Endometrial microvascular endothelial cells (primary cell): ENCODE data around the gene AP2B1. TPM values are rescaled to one million over a fixed set of nuclear protein-coding genes. Genes with fewer than 3 reads are reported as not detected.

Source experiments
- in situ Hi-C: cut with HindIII; loops from 2 replicates; pipeline ENCODE4 v1.10.0; 2017; ENCODE audit warnings: low sequenced_read_pairs, low pct_unique_long_range_greater_than_20kb; ENCODE audit errors: inconsistent ontology term
- total RNA-seq: library from RNA; depleted of rRNA; stranded (reverse); fragments of >200 nt; gene quantifications from one replicate; pipeline ENCODE4 v1.2.3, GENCODE V29; 2015; ENCODE audit errors: inconsistent ontology term

Gene AP2B1
- total RNA-seq, 1 donor from 2014 or later: 115 TPM

DNA sequence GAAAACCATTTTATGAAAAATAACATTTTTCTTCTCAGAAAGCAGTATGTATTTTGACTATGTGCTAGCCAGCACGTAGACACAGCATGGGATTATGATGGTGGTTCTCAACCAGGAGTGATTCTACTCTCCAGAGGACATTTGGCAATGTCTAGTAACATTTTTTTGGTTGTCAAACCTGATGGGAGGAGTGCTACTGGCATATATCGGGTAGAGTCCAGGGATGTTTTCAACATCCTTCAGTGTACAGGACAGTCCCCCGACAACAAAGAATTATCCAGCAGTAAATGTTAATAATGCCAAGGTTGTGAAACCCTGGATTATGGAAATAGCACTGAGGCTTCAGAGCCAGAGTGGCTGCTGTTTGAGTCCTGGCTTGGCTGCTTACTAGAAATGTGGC is 27.7 kb downstream of the AP2B1 start:
- in situ Hi-C loops: no loop called here

DNA sequence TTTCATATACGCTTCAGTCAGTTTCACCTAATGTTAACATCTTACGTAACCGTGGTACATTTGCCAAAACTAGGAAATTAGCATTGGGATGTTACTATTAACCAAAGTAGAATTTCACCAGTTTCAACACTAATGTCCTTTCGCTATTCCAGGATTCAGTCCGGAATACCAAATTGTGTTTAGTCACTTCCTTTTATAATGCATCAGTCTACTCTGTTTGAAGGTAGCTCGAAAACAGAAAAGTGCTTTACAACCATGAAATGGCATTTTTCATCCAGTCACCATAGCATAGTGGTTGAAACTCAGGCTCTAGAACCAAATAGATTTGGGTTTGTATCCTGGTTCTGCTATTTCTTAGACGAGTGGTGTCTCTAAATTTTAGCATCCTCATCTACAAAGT is 29.4 kb downstream of the AP2B1 start:
- in situ Hi-C loops: no loop called here

DNA sequence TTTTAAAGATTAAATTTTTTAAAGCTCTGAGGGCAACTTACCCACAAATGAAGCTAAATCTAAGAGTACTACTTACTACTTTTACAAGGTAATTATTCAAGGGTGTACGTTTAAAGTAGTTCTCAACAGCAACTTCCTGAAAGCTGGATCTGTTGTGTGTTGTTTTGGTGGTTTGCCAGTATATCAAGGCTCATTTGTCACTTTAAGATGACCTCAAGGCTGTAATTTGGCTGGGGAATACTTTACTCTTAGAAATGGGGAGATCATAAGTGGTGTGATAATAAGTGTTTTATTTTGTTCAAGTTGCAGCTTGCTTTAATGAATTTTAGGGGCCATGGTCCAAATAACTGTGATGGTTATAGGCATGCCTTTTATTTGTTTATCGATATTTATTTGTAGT is 30.4 kb downstream of the AP2B1 start:
- in situ Hi-C loops: no loop called here

DNA sequence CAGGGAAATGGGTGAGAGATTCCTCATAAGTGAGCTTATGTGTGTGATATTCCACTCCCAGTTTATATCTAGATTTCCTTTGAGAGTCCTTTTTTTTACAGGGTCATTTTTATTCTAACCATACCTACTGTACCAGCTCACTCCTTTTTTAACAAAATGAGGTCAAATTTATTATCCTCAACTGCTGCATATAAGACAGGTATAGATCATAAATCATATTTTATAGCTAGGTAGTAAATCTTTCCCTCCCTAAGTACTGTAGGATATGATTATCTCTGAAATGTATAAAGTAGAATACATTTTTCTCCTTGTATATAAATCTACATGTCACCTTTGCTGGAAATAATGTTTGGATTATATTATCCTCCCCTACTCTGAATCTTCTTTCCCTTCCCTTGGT is 31.5 kb downstream of the AP2B1 start:
- in situ Hi-C loops: no loop called here

DNA sequence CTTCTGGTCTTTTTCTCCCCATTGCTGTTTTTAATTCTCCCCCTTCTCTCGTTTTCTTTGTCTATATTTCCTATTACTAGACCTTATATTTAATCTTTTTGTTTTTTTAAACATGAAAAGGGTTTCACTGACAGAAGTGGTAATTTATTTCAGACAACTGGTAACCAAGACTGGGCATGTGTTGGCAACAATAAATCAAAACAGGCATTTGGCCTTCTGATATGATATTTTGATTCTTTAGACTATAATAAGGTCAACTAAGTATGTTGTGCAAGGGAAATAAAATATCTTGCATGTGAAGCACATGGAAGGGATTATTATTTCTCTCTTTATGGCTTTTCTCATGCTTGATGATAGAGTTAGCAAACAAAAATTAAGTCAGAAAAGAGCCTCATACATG is 34.6 kb downstream of the AP2B1 start:
- in situ Hi-C loops: no loop called here

DNA sequence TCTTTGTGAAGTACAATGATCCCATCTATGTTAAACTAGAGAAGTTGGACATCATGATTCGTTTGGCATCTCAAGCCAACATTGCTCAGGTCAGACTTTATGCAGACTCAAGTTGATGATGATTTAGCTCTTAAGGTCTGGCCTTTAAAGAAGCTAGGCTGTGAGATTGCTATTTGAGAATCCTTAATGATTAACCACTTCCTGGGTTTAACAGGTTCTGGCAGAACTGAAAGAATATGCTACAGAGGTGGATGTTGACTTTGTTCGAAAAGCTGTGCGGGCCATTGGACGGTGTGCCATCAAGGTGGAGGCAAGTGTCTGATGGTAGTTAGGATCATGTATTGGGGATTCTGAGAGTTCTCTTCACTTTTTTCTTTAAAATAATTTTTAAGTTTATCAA is 40.3 kb downstream of the AP2B1 start:
- in situ Hi-C loops: no loop called here

DNA sequence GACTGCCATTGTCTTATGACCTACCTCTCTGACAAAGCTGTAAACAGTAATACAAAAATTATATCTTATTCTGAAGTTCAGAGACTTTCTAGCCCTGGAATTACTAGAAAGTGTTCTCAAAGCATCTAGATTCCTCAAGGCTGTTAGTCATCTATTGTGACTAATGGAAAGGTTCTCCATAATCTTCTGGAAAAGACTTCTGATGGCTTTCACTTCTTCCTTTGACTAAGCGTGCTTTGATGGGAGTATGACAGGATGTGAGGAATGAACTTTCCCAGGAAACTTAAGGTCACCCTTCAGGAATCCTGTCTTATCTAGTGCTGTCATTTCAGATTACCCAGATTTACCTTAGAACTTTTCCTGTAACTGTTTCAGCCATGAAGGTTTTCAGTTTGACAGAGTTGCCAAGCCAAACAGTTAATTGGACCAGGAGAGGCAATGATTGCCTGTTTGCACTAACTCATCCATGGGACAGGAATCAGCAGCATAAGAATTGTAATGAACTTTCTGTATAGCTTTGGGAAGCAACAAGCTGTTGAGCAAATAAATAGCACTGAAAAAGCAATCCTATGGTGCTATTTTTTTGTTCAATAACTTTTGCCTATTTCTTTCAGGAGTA is 43.5 kb downstream of the AP2B1 start:
- in situ Hi-C loops: no loop called here

DNA sequence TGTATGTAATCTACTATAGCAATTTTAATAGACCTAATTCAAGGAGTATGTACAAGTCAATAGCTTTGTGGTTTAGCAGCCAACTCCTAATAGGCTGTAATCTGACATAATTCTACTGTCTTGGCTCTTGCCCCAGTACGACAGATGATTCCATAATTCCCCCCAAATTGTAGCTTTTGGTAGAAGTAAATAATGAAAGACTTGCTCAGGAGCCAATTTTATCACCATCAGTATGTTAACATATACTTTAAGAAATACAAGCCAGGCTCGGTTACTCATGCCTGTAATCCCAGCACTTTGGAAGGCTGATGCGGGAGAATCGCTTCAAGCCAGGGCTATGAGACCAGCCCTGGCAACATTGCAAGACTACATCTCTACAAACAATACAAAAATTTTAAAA is 53.9 kb downstream of the AP2B1 start:
- in situ Hi-C loops: no loop called here

DNA sequence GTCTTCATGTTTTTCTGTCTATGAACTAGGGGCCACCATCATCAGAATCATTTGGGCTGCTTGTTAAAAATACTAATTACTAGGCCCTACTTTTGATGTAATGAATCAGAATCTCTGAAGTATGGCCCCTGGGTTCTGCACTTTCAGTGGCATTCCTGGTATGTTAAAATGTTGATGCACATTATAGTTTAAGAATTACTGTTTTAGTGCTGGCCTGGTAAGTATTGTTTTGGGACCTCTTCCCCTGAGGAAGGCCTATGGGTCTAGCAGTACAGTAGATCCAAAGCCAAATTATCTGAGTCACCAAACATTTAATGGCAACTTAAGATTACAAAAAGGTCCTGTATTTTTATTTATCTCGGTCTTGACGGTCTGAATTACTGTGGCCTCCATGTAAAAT is 58.8 kb downstream of the AP2B1 start:
- in situ Hi-C loops: no loop called here

DNA sequence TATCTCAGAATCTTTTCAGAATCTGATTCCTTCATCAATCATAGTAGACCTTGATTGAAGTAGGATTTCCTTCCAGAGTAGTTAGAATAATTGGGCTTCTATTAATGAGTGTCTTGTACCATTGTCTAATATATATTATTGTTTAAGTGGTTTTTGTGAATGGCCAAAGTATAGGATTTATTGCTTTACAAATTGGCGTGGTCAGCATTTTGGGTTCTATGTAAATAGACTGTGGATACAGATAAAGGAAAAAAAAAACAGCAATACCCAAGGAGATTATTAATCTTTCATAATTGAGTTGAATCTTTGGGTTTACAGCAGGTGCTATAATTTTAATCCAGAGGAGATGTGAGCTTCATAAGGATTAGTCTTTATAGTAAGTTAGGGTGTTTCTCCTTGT is 64.3 kb downstream of the AP2B1 start:
- in situ Hi-C loops: no loop called here

DNA sequence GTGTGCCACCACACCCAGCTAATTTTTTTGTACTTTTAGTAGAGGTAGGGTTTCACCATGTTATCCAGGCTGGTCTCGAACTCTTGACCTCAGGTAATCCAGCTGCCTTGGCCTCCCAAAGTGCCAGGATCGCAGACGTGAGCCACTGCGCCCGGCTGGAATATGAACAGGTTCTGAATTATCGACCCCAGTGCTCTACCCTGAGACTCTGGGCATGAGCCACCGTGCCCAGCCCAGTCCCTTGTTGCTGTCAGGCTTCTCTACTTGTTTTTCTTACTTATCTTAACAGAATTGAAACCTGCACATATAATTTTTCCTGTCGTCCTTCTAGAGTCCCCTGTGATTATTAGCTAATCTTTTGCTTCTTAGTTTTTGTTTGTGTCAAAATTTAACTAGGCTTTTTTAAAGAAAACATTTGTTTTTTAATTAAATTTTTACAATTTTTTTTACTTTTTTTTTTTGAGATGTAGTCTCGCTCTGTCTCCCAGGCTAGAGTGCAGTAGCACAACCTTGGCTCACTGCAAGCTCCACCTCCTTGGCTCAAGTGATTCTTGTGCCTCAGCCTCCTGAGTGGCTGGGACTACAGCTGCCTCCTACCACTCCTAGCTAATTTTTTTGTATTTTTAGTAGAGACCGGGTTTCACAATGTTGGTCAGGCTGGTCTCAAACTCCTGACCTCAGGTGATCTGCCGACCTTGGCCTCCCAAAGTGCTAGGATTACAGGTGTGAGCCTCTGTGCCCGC is 66.7 kb downstream of the AP2B1 start:
- in situ Hi-C loops: no loop called here

DNA sequence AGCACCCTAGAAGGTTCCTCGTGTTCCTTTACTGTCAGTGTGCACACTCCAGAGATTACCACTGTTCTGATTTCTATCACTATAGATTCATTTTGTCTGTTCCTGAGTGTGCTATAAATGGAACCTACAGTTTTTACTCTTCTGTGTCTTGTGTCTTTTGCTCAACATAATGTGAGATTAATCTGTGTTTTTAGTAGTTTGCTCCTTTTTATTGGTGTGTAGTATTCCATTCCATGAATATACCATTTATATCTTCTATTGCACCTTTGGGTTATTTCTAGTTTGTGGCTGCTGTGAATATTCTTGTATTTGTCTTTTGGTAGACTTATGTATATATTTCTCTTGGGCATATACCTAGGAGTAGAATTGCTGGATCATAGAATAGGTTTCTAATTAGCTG is 68.2 kb downstream of the AP2B1 start:
- in situ Hi-C loops: no loop called here

DNA sequence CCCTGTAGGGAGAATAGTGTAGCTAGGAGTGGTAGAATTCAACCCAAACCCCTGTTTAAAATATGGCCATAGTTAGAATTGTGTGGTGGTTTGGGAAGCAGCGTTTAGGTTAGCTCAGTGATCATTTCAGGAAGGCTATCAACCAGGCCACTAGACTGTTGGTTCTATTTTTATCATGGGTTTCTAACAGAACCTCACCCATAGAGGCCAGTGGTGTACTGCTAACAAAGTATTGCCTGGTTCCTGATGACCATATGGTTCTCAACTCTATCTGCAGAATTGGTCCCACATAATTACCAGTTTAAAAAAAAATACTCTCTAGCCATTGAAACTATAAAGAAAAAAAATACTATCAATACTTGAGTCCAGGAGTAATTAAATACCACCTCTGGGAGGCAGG is 73.8 kb downstream of the AP2B1 start:
- in situ Hi-C loops: no loop called here

DNA sequence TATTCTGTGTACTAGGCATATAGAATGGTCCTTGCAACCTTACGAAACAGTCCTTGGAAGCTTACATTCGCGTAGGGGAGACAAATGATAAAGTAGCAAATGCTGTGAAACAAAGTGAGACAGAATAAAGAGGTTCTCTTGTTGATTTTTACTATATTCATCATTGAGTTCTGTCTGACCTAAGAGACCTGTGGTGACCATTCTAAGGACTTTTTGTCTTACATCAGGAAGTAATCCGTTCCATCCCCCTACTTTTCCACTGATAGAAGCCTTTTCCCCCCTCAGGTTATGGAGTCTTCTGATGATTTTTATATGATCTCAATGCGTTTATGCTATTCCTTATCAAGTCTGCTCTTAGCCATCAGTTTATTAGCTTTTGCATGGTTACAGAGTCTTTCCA is 77.6 kb downstream of the AP2B1 start:
- in situ Hi-C loops: no loop called here

DNA sequence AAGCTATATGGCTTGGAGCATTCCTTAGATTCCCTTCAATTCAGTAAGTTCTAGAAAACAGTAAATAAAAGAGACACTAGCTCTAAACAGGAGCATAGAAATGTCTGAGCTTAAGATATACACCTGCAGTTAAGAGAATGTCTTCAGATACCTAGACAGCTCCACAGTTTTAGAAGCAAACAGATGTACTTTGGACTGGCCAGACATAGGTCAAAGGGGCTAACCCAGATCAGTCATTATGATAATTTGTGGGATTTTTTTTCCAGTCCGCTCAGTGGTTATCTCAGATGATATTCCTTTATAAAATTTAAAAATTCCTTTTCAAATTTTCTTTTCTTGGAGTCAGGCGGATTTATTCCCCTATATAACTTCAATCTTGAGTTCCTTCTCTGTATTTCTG is 78.5 kb downstream of the AP2B1 start:
- in situ Hi-C loops: no loop called here

DNA sequence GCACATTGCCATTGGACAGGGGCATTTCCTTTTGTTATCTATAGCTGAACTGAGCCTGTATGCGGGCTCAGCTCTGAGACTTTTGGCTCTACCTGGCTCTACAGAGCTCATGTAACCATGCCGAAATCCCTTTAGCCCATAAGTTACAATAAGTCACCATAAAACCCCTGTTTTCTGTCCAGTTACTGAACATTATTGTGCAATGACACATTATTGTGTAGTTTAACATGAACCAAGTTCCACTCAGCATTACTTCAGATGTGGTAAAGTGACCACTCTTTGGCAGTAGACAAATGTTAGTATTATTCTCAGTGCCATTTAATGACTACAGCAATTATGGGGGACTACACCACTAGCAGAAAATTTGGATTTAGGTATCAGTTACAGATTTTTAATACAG is 78.9 kb downstream of the AP2B1 start:
- in situ Hi-C loops: no loop called here

DNA sequence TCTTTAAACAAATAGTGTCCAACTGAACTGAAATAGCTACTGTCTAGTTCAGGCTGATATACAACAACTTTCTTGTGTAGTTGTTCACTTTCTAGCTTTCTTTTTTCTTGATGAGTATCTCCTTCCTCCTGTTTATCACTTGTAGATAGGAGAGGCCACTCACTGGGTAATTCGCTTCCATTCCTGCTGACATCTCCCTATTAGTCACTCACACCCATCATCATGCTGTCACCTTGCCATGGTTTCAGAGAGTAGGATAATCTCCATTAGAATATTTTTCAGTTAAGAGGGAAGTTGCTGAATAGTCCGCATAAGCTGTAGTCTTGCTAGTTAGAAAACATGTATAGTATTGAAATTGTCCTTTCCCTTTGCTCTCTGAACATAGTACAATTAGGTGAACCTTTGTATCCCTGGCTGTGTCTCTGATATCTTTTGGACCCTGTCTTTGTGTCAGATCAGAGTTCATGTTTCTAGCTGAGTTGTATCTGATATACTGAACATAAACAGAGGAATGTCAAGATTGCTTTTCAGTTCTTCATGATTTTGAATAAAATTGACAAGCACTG is 79.9 kb downstream of the AP2B1 start:
- in situ Hi-C loops: no loop called here

DNA sequence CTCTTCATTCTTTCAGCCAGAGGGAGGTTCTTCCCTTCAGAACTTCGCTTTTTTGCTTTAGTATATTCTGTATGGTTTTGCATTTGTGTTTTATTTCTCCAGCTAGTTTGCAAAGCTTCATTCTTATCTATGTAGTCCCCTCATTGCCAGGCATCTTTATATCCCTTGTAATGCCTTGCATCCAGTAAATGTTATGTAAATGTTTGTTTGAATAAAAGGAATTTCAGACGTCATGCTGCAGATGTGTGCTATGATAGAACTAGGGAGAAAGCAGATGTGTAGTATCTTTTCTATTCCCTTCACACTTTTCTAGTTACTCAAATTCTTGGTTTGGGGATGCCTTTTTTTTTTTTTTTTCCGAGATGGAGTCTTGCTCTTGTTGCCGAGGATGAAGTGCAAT is 81.7 kb downstream of the AP2B1 start:
- in situ Hi-C loops: no loop called here

DNA sequence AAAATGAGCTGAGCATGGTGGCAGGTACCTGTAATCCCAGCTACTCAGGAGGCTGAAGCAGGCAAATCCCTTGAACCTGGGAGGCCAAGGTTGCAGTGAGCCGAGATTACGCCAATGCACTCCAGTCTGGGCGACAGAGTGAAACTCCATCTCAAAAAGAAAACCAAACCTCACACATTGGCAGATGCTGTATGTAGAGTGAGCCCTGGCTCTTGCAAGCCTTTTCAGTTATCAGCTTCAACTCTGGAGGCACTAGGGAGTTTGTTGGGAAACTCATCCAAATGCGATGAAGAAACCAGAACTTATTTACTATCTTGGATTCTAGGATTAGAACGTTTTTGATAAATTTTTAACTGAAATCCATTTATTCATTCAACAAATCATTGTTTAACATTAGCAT is 87.4 kb downstream of the AP2B1 start:
- in situ Hi-C loops: no loop called here

DNA sequence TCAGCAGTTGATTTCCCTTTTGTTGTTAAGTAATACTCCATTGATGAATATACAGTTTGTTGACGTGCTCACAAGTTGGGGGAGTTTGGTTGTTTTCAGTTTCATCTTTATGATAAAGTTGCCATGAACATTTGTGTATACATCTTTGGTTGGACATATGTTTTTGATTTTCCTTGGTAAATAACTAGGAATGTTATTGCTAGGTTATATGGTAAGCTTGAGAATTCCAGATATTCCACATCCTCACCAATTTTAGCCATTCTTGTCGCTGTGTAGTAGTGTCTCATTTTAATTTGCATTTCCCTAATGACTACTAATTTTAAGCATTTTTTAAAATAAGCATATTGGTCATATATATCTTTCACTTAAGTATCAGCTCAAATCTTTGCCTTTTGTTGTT is 89.3 kb downstream of the AP2B1 start:
- in situ Hi-C loops: no loop called here
